ENCODE data around the gene CLTC. TPM values are rescaled to one million over a fixed set of nuclear protein-coding genes. Genes with fewer than 3 reads are reported as not detected.

Gene CLTC
- total and polyA plus RNA-seq, 2 donors, result 110 to 405 TPM

GRCh38 chr17:59702304-59702703, 82.6 kb downstream of the CLTC start:
- WGBS, result 96% methylated on average over 7 of the region's 7 CpGs
- Histone ChIP-seq H3K27ac (ENCODE audit: low read depth) (no peak overlapping the region), H3K4me3 (ENCODE audit: low read depth, low read length) (no peak overlapping the region), H3K36me3 (ENCODE audit: insufficient read depth) (no peaks in the 10 kb centered on the region), H3K4me1 (ENCODE audit: insufficient read depth) (no peaks in the 10 kb centered on the region)
- DNase-seq (ENCODE audit: extremely low spot score), result no peak

- Histone ChIP-seq H3K4me3 (ENCODE audit: low read depth, low read length) (peak within 1 kb of the TSS; percentile 78), H3K36me3 (ENCODE audit: insufficient read depth) (no peaks in the 10 kb centered on the region), H3K27ac (ENCODE audit: low read depth) (peak within 1 kb of the TSS; percentile 68), H3K4me1 (ENCODE audit: insufficient read depth) (no peaks in the 10 kb centered on the region)
- DNase-seq (ENCODE audit: extremely low spot score), result peak; percentile 99
- WGBS, result under 1% methylated on average over 45 of the region's 45 CpGs
Measured at GRCh38 chr17:59707149-59707970, 87.7 kb downstream of the CLTC start, which contains the start of the genes PTRH2 and VMP1. TSS of gene PTRH2 (minus strand) at chr17:59707430. CDS start at chr17:59697978, 9,452 bp downstream. TSS of gene VMP1 (plus strand) at chr17:59707654. CDS start at chr17:59731447, 23,793 bp downstream.

GRCh38 chr17:59707971-59708430, 88.3 kb downstream of the CLTC start:
- H3K4me1 ChIP-seq (ENCODE audit: insufficient read depth), result no peaks in the 10 kb centered on the region
- peak overlapping the region; percentile 78 for H3K4me3 ChIP-seq (ENCODE audit: low read depth, low read length)
- under 1% methylated on average over 15 of the region's 15 CpGs for WGBS

GRCh38 chr17:59711936-59712335, 92.2 kb downstream of the CLTC start:
- Histone ChIP-seq H3K4me1 (ENCODE audit: insufficient read depth) (no peaks in the 10 kb centered on the region), H3K27ac (ENCODE audit: low read depth) (no peak overlapping the region), H3K4me3 (ENCODE audit: low read depth, low read length) (no peak overlapping the region), H3K36me3 (ENCODE audit: insufficient read depth) (no peaks in the 10 kb centered on the region)
- no peak for DNase-seq (ENCODE audit: extremely low spot score)

More at GRCh38 chr17:59707971-59708430, 88.3 kb downstream of the CLTC start:
- H3K27ac ChIP-seq (ENCODE audit: low read depth), result peak overlapping the region; percentile 68
- H3K36me3 ChIP-seq (ENCODE audit: insufficient read depth), result no peaks in the 10 kb centered on the region
- DNase-seq (ENCODE audit: extremely low spot score), result no peak

- no peak for DNase-seq (ENCODE audit: extremely low spot score)
- no peak overlapping the region for H3K27ac ChIP-seq (ENCODE audit: low read depth)
- no peaks in the 10 kb centered on the region for H3K4me1 ChIP-seq (ENCODE audit: insufficient read depth)
- no peaks in the 10 kb centered on the region for H3K36me3 ChIP-seq (ENCODE audit: insufficient read depth)
- H3K4me3 ChIP-seq (ENCODE audit: low read depth, low read length), result no peak overlapping the region
- WGBS, result 94% methylated on average over 2 of the region's 2 CpGs
Measured at GRCh38 chr17:59712862-59713261, 93.2 kb downstream of the CLTC start.

GRCh38 chr17:59714255-59714654, 94.6 kb downstream of the CLTC start:
- no peaks in the 10 kb centered on the region for H3K36me3 ChIP-seq (ENCODE audit: insufficient read depth)
- H3K4me1 ChIP-seq (ENCODE audit: insufficient read depth), result no peaks in the 10 kb centered on the region
- DNase-seq (ENCODE audit: extremely low spot score), result no peak
- H3K4me3 ChIP-seq (ENCODE audit: low read depth, low read length), result no peak overlapping the region
- WGBS, result 97% methylated on average over 2 of the region's 2 CpGs
- H3K27ac ChIP-seq (ENCODE audit: low read depth), result no peak overlapping the region

GRCh38 chr17:59716427-59716826, 96.7 kb downstream of the CLTC start:
- whole genome bisulfite sequencing, result 60% methylated on average over 2 of the region's 2 CpGs

GRCh38 chr17:59719526-59719925, 99.8 kb downstream of the CLTC start:
- no peaks in the 10 kb centered on the region for H3K4me1 ChIP-seq (ENCODE audit: insufficient read depth)
- no peak for DNase-seq (ENCODE audit: extremely low spot score)
- H3K27ac ChIP-seq (ENCODE audit: low read depth), result no peak overlapping the region
- no peak overlapping the region for H3K4me3 ChIP-seq (ENCODE audit: low read depth, low read length)
- H3K36me3 ChIP-seq (ENCODE audit: insufficient read depth), result no peaks in the 10 kb centered on the region

More at GRCh38 chr17:59716427-59716826, 96.7 kb downstream of the CLTC start:
- Histone ChIP-seq H3K4me3 (ENCODE audit: low read depth, low read length) (no peak overlapping the region), H3K27ac (ENCODE audit: low read depth) (no peak overlapping the region), H3K36me3 (ENCODE audit: insufficient read depth) (no peaks in the 10 kb centered on the region), H3K4me1 (ENCODE audit: insufficient read depth) (no peaks in the 10 kb centered on the region)
- no peak for DNase-seq (ENCODE audit: extremely low spot score)

- H3K4me3 ChIP-seq (ENCODE audit: low read depth, low read length), result no peak overlapping the region
- H3K27ac ChIP-seq (ENCODE audit: low read depth), result no peak overlapping the region
- no peaks in the 10 kb centered on the region for H3K4me1 ChIP-seq (ENCODE audit: insufficient read depth)
- 96% methylated on average over 4 of the region's 4 CpGs for WGBS
- no peak for DNase-seq (ENCODE audit: extremely low spot score)
- H3K36me3 ChIP-seq (ENCODE audit: insufficient read depth), result no peaks in the 10 kb centered on the region
Measured at GRCh38 chr17:59722623-59723022, 102.9 kb downstream of the CLTC start.

GRCh38 chr17:59723041-59723440, 103.3 kb downstream of the CLTC start:
- 76% methylated on average over 1 of the region's 1 CpG for WGBS
- Histone ChIP-seq H3K4me3 (ENCODE audit: low read depth, low read length) (no peak overlapping the region), H3K4me1 (ENCODE audit: insufficient read depth) (no peaks in the 10 kb centered on the region), H3K36me3 (ENCODE audit: insufficient read depth) (no peaks in the 10 kb centered on the region), H3K27ac (ENCODE audit: low read depth) (no peak overlapping the region)
- no peak for DNase-seq (ENCODE audit: extremely low spot score)

GRCh38 chr17:59723607-59724006, 103.9 kb downstream of the CLTC start:
- Histone ChIP-seq H3K36me3 (ENCODE audit: insufficient read depth) (no peaks in the 10 kb centered on the region), H3K4me3 (ENCODE audit: low read depth, low read length) (no peak overlapping the region), H3K27ac (ENCODE audit: low read depth) (no peak overlapping the region), H3K4me1 (ENCODE audit: insufficient read depth) (no peaks in the 10 kb centered on the region)
- DNase-seq (ENCODE audit: extremely low spot score), result no peak
- WGBS, result 86% methylated on average over 1 of the region's 1 CpG

GRCh38 chr17:59725691-59726090, 106.0 kb downstream of the CLTC start:
- WGBS, result 42% methylated on average over 2 of the region's 2 CpGs
- no peaks in the 10 kb centered on the region for H3K4me1 ChIP-seq (ENCODE audit: insufficient read depth)
- no peak for DNase-seq (ENCODE audit: extremely low spot score)
- H3K4me3 ChIP-seq (ENCODE audit: low read depth, low read length), result no peak overlapping the region
- H3K27ac ChIP-seq (ENCODE audit: low read depth), result no peak overlapping the region
- H3K36me3 ChIP-seq (ENCODE audit: insufficient read depth), result no peaks in the 10 kb centered on the region

- Histone ChIP-seq H3K4me1 (ENCODE audit: insufficient read depth) (no peaks in the 10 kb centered on the region), H3K36me3 (ENCODE audit: insufficient read depth) (no peaks in the 10 kb centered on the region), H3K4me3 (ENCODE audit: low read depth, low read length) (no peak overlapping the region), H3K27ac (ENCODE audit: low read depth) (no peak overlapping the region)
- 99% methylated on average over 1 of the region's 1 CpG for WGBS
- DNase-seq (ENCODE audit: extremely low spot score), result no peak
Measured at GRCh38 chr17:59727817-59728533, 108.3 kb downstream of the CLTC start.
